Cortex of kidney (tissue), 1 donor: ENCODE results near the gene YKT6.
"Not testable (repeated sequence)": the region's sequence is repeated elsewhere in the genome, so short reads cannot be mapped to it uniquely, and the experiment has no call there.

Experiments used
- DNase-seq: peaks from one replicate; lab custom pipeline; 2025; lab: John Stamatoyannopoulos, UW

Gene YKT6

GRCh38 chr7:44193011-44193802 is 7.6 kb upstream of the YKT6 start:
- no peak for DNase-seq

- no peak for DNase-seq
Measured at GRCh38 chr7:44194069-44194468, 6.7 kb upstream of the YKT6 start.

- no peak for DNase-seq
Measured at GRCh38 chr7:44194562-44195145, 6.1 kb upstream of the YKT6 start.

DNA sequence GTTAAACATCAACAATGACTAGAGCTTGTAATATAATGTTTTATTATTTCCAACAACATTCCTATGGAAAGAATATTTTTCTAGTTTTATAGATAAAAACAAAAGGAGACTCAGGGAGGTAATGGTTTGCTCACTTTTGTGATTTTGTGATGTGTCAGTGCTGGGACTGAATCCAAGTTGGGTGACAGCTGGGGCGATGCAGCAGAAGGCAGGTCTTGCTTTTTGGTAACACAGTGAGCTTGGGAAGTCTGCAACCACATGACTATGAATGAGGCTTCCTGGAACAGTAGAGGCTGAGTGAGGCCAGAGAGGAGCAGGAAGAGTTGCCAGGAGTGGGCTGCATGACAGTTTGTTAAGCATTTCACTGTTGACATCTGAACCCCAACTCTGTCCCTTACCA is 4.9 kb upstream of the YKT6 start:
- no peak for DNase-seq

GRCh38 chr7:44196450-44196872 is 4.3 kb upstream of the YKT6 start:
- DNase-seq = no peak

- DNase-seq = no peak
Measured at GRCh38 chr7:44197474-44197873, 3.3 kb upstream of the YKT6 start.

DNA sequence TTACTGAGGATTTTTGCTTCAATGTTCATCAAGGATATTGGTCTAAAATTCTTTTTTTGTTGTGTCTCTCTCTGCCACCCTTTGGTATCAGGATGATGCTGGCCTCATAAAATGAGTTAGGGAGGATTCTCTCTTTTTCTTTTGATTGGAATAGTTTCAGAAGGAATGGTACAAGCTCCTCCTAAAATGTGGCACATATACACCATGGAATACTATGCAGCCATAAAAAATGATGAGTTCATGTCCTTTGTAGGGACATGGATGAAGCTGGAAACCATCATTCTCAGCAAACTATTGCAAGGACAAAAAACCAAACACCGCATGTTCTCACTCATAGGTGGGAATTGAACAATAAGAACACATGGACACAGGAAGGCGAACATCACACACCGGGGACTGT is 615 bp upstream of the YKT6 start:
- not testable (repeated sequence) for DNase-seq

GRCh38 chr7:44201813-44202212 is 1.0 kb downstream of the YKT6 start:
- no peak for DNase-seq

GRCh38 chr7:44206008-44206407 is 5.2 kb downstream of the YKT6 start:
- no peak for DNase-seq

DNA sequence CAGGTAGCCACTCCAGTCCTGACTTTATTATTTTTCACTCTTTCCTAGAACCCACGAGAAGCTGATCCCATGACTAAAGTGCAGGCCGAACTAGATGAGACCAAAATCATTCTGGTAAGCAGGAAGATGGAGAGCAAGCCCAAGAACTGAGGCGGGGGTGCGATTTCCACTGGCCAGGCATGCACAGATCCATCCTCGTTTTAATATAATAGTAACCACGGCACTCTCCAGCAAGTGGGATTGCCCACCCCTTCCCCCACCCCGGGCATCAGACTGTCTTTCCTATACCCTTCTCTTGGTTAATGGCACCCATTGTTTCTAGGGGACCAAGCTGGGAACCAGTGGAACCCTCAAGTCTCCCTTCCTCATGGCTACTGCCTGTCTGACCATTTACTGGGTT is 7.3 kb downstream of the YKT6 start:
- DNase-seq = no peak

GRCh38 chr7:44210107-44210506 is 9.3 kb downstream of the YKT6 start:
- no peak for DNase-seq

- DNase-seq = no peak
Measured at GRCh38 chr7:44211126-44211675, 10.4 kb downstream of the YKT6 start.

DNA sequence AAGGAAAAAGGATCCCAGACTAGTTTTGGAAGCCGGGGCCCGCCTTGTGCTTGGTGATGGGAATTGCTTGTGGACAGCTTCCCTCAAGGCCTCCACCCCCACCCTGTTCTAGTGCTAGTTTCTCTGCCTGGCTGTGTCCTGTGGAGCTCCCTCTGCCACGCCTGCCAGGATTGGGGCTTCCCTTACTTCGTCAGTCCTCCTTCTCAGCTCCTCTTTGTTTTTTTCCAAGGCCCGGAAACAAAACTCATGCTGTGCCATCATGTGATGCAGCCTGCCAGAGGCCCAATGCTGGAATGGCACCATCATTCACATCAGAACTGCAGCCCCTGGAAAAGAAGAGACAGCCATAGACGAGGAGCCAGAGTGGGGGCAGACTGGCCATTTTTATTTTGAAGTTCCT is 11.2 kb downstream of the YKT6 start:
- DNase-seq = no peak

- DNase-seq = no peak
Measured at GRCh38 chr7:44212581-44213184, 11.9 kb downstream of the YKT6 start.

DNA sequence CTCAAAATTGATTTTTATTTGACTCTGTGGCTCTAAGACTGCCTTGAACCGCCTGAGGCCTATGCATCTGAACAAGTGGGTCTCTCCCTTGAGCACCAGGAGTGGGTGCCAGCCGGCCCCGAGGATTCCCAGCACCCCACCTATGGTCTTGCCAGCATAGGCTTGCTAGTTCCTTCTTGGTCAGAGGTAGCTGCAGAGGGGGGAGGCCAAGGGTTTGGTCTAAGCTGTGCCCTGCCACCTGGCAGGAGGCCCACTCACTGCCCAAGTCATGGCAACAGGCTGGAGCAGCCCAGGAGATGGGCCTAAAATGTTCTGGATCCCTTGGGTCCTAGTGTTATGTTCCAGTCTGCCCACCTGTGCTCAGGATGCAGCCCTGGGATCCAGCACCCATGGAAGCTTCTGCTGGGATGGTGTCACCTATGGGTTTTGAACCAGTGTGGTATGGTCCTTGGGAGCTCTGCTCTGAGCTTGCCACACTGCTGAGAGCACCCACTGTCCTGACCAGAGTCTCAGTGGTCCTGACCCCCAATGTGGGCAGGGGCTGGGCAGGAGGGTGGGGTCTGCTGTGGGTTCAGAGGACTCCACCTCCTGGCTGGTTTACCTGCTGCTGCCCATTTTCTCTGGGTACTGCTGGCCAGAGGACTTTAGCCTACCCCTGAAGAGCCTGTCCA is 12.6 kb downstream of the YKT6 start:
- no peak for DNase-seq

DNA sequence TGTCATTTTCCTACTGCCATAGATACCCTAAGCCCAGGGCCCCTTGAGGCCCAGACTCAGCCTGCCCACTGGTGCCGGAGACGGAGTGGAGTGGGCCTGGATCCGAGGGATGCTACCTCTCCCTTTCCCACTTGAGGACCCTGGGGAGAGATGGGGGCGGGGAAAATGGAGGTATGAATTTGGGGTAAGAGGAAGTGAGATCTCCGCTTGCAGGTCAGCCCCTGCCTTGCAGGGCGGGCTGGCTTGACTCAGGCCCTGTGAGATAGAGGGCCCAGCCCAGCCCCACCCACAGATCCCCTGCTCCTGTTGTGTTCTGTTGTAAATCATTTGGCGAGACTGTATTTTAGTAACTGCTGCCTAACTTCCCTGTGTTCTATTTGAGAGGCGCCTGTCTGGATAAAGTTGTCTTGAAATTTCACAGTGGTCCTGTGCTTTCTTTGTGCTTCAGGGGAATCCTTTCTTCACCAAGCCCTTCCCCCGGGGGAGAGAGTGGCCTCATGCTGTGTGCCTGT is 13.2 kb downstream of the YKT6 start:
- no peak for DNase-seq

GRCh38 chr7:44215531-44215930 is 14.8 kb downstream of the YKT6 start:
- DNase-seq = no peak

DNA sequence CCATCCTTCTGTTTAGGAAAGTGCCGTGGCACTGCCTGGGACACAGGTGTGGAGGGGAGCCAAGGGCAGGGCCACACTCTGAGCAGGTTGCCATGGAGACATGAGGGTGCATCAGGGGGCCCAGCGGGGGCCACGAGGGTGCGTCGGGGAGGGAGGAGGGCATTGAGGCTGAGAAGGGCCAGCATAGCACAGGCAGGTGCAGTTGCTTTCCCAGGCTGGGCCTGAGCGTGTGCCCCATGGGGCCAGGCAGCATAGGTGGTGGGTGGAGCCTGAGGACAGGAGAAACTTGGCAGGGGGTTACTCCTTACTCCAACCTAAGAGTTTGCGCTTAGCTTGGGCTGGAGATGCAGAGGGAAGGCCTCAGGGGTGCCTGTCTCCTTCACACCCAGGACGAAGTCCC is 15.2 kb downstream of the YKT6 start:
- DNase-seq = no peak

- DNase-seq = no peak
Measured at GRCh38 chr7:44216521-44217222, 15.9 kb downstream of the YKT6 start.

GRCh38 chr7:44217223-44217714 is 16.5 kb downstream of the YKT6 start:
- no peak for DNase-seq

DNA sequence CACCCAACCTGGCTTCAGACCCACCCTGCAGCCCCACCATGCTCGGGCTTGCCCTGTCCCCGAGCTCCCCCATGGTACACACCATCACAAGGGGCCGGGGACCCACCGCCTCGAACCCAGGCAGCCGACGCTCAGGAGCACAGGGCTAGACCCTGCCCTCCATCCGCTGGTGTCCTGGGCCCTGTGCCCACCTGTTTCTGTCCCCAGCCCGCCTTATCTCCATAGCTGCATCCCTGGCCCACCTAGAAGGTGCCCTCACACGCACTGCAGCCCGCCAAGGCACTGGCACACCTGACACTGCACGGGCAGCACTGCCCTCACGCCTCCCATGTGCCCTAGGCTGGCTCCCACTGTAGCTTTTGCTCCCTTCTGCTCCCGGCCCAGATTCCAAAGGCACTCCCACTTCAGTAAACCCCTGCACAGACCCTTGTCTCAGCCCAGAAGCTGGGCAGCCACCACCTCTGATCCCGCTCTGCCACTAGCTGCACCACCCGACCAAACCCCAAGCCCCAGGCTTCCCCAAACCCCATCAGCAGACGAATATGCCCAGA is 17.1 kb downstream of the YKT6 start:
- DNase-seq = no peak
